Measurements from ENCODE around the gene AKAP1. TPM values are rescaled to one million over a fixed set of nuclear protein-coding genes. Genes with fewer than 3 reads are reported as not detected.

AKAP1 gene
- total and polyA plus RNA-seq, 2 donors (not counting 1 experiment from before 2014, with no cell fraction given), result 20.1 to 26.6 TPM

- H3K9me3 Mint-ChIP-seq (ENCODE audit: insufficient read depth), result no peaks in the 10 kb centered on the region
- Histone ChIP-seq H3K36me3 (replicated peaks in 1 of 2; ENCODE audit: control extremely low read depth in 1 of 2, control insufficient read depth in 1 of 2, extremely low read depth in 1 of 2, insufficient read depth in 2 of 2, low read length in 1 of 2) (no peaks in the 10 kb centered on the region), H3K4me1 (ENCODE audit: control insufficient read depth in 2 of 2, insufficient read depth in 2 of 2, low read length in 2 of 2) (peaks cover 7 to 10% of the 10 kb centered on the region in 2 donors), H3K79me2 (ENCODE audit: control insufficient read depth, insufficient read depth, low read length) (no peaks in the 10 kb centered on the region), H2AFZ (ENCODE audit: insufficient read depth, low read depth, low read length, poor library complexity, severe bottlenecking) (no peak overlapping the region), H3K9me3 (ENCODE audit: control extremely low read depth in 1 of 3, control insufficient read depth in 2 of 3, insufficient read depth in 1 of 3, low read length in 2 of 3) (peaks cover 0 to 2% (median 0%) of the 10 kb centered on the region in 3 donors), H4K20me1 (ENCODE audit: control insufficient read depth, insufficient read depth, low read length, poor library complexity, severe bottlenecking) (no peaks in the 10 kb centered on the region), H3K27me3 (replicated peaks in 1 of 4; ENCODE audit: control extremely low read depth in 1 of 4, control insufficient read depth in 3 of 4, insufficient read depth in 4 of 4, low read length in 3 of 4) (peaks cover 0 to 18% (median 7%) of the 10 kb centered on the region in 4 experiments), H3K4me3 (ENCODE audit: control extremely low read depth in 1 of 5, extremely low read depth in 1 of 5, insufficient read depth in 1 of 5, low read depth in 2 of 5, low read length in 4 of 5) (no peak overlapping the region), H3K4me2 (replicated peaks; ENCODE audit: low read depth, low read length, poor library complexity, severe bottlenecking) (no peak overlapping the region), H3K9ac (ENCODE audit: low read length) (no peak overlapping the region), H3K27ac (ENCODE audit: low read length in 2 of 2) (no peak overlapping the region)
- intact Hi-C loops (cut with micrococcal nuclease), result no loop called here
- no peak for DNase-seq
- ATAC-seq (ENCODE audit: low read depth), result no peak
- POLR2A ChIA-PET, result no interaction called here
- CTCF ChIA-PET, result no interaction called here
- H3K4me1 Mint-ChIP-seq, result peaks cover 10% of the 10 kb centered on the region
- 43% methylated on average over 1 of the region's 5 CpGs for WGBS (ENCODE audit: insufficient coverage)
- no peak overlapping the region for H3K27ac Mint-ChIP-seq
- H3K27me3 Mint-ChIP-seq, result peaks cover 14% of the 10 kb centered on the region
- TF ChIP-seq CTCF (IDR thresholded peaks at IDR 0.05), result no peak
- TF ChIP-seq EZH2 (IDR thresholded peaks at IDR 0.05; ENCODE audit: borderline replicate concordance, insufficient read depth, low read depth, low read length, poor library complexity, severe bottlenecking), result no peak
- no peak overlapping the region for H3K4me3 Mint-ChIP-seq
Measured at GRCh38 chr17:57051886-57052361, 33.1 kb upstream of the AKAP1 start.

- Mint-ChIP-seq H3K4me3 (no peak overlapping the region), H3K4me1 (no peaks in the 10 kb centered on the region), H3K9me3 (ENCODE audit: insufficient read depth) (no peaks in the 10 kb centered on the region), H3K27ac (no peak overlapping the region), H3K27me3 (peaks cover 5% of the 10 kb centered on the region)
- H3K27ac ChIP-seq (ENCODE audit: low read length in 2 of 2), result no peak overlapping the region
- no peak overlapping the region for H2AFZ ChIP-seq (ENCODE audit: insufficient read depth, low read depth, low read length, poor library complexity, severe bottlenecking)
- H3K4me3 ChIP-seq (ENCODE audit: control extremely low read depth in 1 of 5, extremely low read depth in 1 of 5, insufficient read depth in 1 of 5, low read depth in 2 of 5, low read length in 4 of 5), result no peak overlapping the region
- H3K4me1 ChIP-seq (ENCODE audit: control insufficient read depth in 2 of 2, insufficient read depth in 2 of 2, low read length in 2 of 2), result no peaks in the 10 kb centered on the region
- intact Hi-C loops (cut with micrococcal nuclease), result no loop called here
- WGBS (ENCODE audit: insufficient coverage), result 80% methylated on average over 1 of the region's 2 CpGs
- ATAC-seq (ENCODE audit: low read depth) (no peak), DNase-seq (no peak)
- H3K4me2 ChIP-seq (replicated peaks; ENCODE audit: low read depth, low read length, poor library complexity, severe bottlenecking), result no peak overlapping the region
- CTCF ChIA-PET, result no interaction called here
- TF ChIP-seq EZH2 (IDR thresholded peaks at IDR 0.05; ENCODE audit: borderline replicate concordance, insufficient read depth, low read depth, low read length, poor library complexity, severe bottlenecking), result no peak
- TF ChIP-seq CTCF (IDR thresholded peaks at IDR 0.05), result no peak
- H3K27me3 ChIP-seq (replicated peaks in 1 of 4; ENCODE audit: control extremely low read depth in 1 of 4, control insufficient read depth in 3 of 4, insufficient read depth in 4 of 4, low read length in 3 of 4), result peaks cover 0 to 2% (median 0%) of the 10 kb centered on the region in 4 experiments
- no peaks in the 10 kb centered on the region for H3K79me2 ChIP-seq (ENCODE audit: control insufficient read depth, insufficient read depth, low read length)
- POLR2A ChIA-PET, result no interaction called here
- H3K9ac ChIP-seq (ENCODE audit: low read length), result no peak overlapping the region
- no peaks in the 10 kb centered on the region for H3K9me3 ChIP-seq (ENCODE audit: control extremely low read depth in 1 of 3, control insufficient read depth in 2 of 3, insufficient read depth in 1 of 3, low read length in 2 of 3)
- H3K36me3 ChIP-seq (replicated peaks in 1 of 2; ENCODE audit: control extremely low read depth in 1 of 2, control insufficient read depth in 1 of 2, extremely low read depth in 1 of 2, insufficient read depth in 2 of 2, low read length in 1 of 2), result no peaks in the 10 kb centered on the region
- no peaks in the 10 kb centered on the region for H4K20me1 ChIP-seq (ENCODE audit: control insufficient read depth, insufficient read depth, low read length, poor library complexity, severe bottlenecking)
Measured at GRCh38 chr17:57062865-57063264, 22.2 kb upstream of the AKAP1 start.

All from B cell (primary cell).